LNCaP clone FGC (cell line): Measurements from ENCODE around the gene DTNBP1.

Experiments used
- DNase-seq: peaks from one replicate; pipeline ENCODE4 v3.0.0-alpha.2; 2011; ENCODE audit warnings: low read depth
- H3K4me3 ChIP-seq: 2 replicates; pipeline ENCODE4 v1.5.1; 2011; ENCODE audit warnings: mild to moderate bottlenecking, low read depth, low read length, control low read depth
- CTCF ChIP-seq: IDR thresholded peaks from 2 replicates; pipeline ENCODE4 v1.5.1; 2012; ENCODE audit warnings: mild to moderate bottlenecking; ENCODE audit not compliant: control insufficient read depth, insufficient read depth; ENCODE audit errors: extremely low read depth

The DTNBP1 gene

DNA sequence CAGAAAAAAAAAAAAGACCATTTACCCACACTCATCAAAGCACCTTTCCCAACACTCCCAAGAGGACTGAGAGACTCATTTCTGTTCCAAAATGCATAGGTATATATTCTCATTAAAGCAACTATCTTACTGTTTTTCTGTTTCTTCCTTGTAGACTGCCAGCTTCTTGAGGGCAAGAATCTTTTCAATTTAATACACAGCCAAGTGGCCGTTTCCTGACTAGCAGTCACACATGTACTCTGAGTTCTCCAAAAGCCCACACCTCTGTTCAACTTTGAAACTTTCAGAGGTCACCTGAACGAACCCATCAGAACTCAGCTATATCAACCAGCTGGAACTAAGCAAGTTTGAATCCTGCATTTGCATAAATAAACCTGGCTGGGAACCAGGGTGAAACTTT, 92.7 kb downstream of the DTNBP1 start:
- DNase-seq = no peak
- no peak for TF ChIP-seq CTCF
- no peak overlapping the region for H3K4me3 ChIP-seq

GRCh38 chr6:15569035-15569995, 93.5 kb downstream of the DTNBP1 start:
- no peak for TF ChIP-seq CTCF
- DNase-seq = no peak
- no peak overlapping the region for H3K4me3 ChIP-seq

GRCh38 chr6:15562977-15563376, 99.9 kb downstream of the DTNBP1 start:
- no peak overlapping the region for H3K4me3 ChIP-seq
- TF ChIP-seq CTCF = no peak
- no peak for DNase-seq

DNA sequence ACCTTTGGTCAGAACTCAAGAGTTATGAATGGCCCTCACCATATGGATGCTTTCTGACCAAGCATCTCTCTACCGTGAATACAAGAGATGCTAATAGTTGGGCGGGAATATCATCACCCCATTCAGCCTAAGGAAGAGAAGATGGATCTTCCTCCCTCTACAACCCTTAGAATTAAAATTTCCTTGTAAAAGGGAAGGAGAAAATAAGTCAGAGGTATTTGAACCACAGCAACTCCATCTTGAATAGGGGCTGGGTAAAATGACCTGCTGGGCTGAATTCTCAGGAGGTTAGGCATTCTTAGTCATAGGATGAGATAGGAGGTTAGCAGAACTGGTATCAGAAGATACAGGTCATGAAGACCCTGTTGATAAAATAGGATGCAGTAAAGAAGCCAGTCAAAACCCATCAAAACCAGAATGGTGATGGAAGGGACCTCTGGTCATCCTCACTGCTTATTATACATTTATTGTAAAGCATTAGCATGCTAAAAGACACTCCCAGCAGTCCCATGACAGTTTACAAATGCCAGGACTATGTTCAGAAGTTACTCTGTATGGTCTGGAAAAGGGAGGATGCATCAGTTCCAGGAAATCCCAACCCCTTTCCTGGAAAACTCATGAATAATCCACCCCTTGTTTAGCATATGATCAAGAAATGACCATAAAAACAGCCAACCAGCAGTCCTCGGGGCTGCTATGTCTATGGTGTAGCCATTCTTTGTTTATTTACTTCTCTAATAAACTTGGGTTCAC, 101.2 kb downstream of the DTNBP1 start:
- H3K4me3 ChIP-seq = no peak overlapping the region
- DNase-seq = no peak
- no peak for TF ChIP-seq CTCF

DNA sequence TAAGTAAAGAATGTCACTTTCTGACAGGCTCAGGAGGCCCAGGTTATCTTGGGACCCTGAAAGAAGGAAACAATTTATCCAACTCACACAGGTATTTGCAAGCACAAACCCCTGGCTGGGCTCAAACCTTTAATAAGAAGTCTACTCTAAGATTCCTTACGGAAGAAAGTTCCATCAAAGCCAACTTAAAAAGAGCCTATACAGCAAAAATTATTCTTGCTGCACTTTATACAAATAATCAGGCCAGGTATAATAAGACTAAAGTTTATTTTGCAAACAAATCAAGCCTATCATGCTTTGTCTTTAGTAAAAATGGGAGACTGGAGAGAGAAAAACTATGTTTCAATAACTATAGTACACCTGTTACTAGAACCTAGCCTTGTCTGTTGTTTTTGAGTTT, 102.1 kb downstream of the DTNBP1 start:
- no peak for TF ChIP-seq CTCF
- DNase-seq = no peak
- H3K4me3 ChIP-seq = no peak overlapping the region

- no peak overlapping the region for H3K4me3 ChIP-seq
- no peak for TF ChIP-seq CTCF
- no peak for DNase-seq
These were observed 105.7 kb downstream of the DTNBP1 start for GRCh38 chr6:15557174-15557573.
